H9 (cell line): Measurements from ENCODE around the gene WNT10A. TPM values are rescaled to one million over a fixed set of nuclear protein-coding genes. Genes with fewer than 3 reads are reported as not detected.

Experiments
- DNase-seq: peaks from one replicate; pipeline ENCODE4 v3.0.0-alpha.2; 2017
- H2AFZ ChIP-seq: one replicate; pipeline ENCODE4 v1.6.1; 2013; ENCODE audit warnings: mild to moderate bottlenecking, low read length, control low read depth, moderate library complexity
- H2AK5ac ChIP-seq: 2 replicates; pipeline ENCODE4 v1.6.1; 2013; ENCODE audit warnings: low read length, control low read depth, mixed read lengths; ENCODE audit not compliant: insufficient read length
- H2BK120ac ChIP-seq: one replicate; pipeline ENCODE4 v1.6.1; 2013; ENCODE audit warnings: low read depth, mild to moderate bottlenecking, low read length, control low read depth, inconsistent platforms; ENCODE audit not compliant: poor library complexity, severe bottlenecking
- H2BK12ac ChIP-seq: 2 replicates; pipeline ENCODE4 v1.6.1; 2013; ENCODE audit warnings: low read length, control low read depth, mixed read lengths, low read depth; ENCODE audit not compliant: insufficient read length
- H2BK15ac ChIP-seq: 2 replicates; pipeline ENCODE4 v1.6.1; 2013; ENCODE audit warnings: low read depth, low read length, control low read depth
- H2BK20ac ChIP-seq: one replicate; pipeline ENCODE4 v1.6.1; 2013; ENCODE audit warnings: low read depth, mild to moderate bottlenecking, low read length, control low read depth, inconsistent platforms; ENCODE audit not compliant: poor library complexity, severe bottlenecking
- H2BK5ac ChIP-seq: 2 replicates; pipeline ENCODE4 v1.6.1; 2013; ENCODE audit warnings: low read length, control low read depth, mixed read lengths; ENCODE audit not compliant: insufficient read length
- H3K14ac ChIP-seq: 2 replicates; pipeline ENCODE4 v1.6.1; 2013; ENCODE audit warnings: low read length, control low read depth; ENCODE audit not compliant: insufficient read depth
- H3K18ac ChIP-seq: 2 replicates; pipeline ENCODE4 v1.6.1; 2013; ENCODE audit warnings: low read depth, mild to moderate bottlenecking, mixed read lengths, low read length, control low read depth; ENCODE audit not compliant: insufficient read length
- H3K23ac ChIP-seq: 2 replicates; pipeline ENCODE4 v1.6.1; 2013; ENCODE audit warnings: low read length, control low read depth, mixed read lengths, low read depth; ENCODE audit not compliant: insufficient read length
- H3K23me2 ChIP-seq: 2 replicates; pipeline ENCODE4 v1.6.1; 2013; ENCODE audit warnings: low read depth, mild to moderate bottlenecking, mixed read lengths, low read length, control low read depth; ENCODE audit not compliant: insufficient read length, poor library complexity, severe bottlenecking
- H3K27ac ChIP-seq: 2 replicates; pipeline ENCODE4 v1.5.1; 2013; ENCODE audit warnings: low read length, control low read depth, mixed read lengths, low read depth; ENCODE audit not compliant: insufficient read length
- H3K27me3 ChIP-seq: 2 replicates; pipeline ENCODE4 v1.6.1; 2013; ENCODE audit warnings: low read length, control low read depth, inconsistent platforms; ENCODE audit not compliant: insufficient read depth
- H3K4ac ChIP-seq: 2 replicates; pipeline ENCODE4 v1.6.1; 2013; ENCODE audit warnings: low read depth, mild to moderate bottlenecking, control low read depth, inconsistent platforms, low read length, moderate library complexity
- H3K4me1 ChIP-seq: 2 replicates; pipeline ENCODE4 v1.6.1; 2013; ENCODE audit warnings: low read length, control low read depth, inconsistent platforms; ENCODE audit not compliant: insufficient read depth
- H3K4me2 ChIP-seq: 2 replicates; pipeline ENCODE4 v1.6.1; 2013; ENCODE audit warnings: low read length, control low read depth, mixed read lengths; ENCODE audit not compliant: insufficient read length, insufficient read depth
- H3K56ac ChIP-seq: 2 replicates; pipeline ENCODE4 v1.6.1; 2013; ENCODE audit warnings: low read depth, mild to moderate bottlenecking, mixed read lengths, low read length, control low read depth; ENCODE audit not compliant: insufficient read length
- H3K79me1 ChIP-seq: 2 replicates; pipeline ENCODE4 v1.6.1; 2013; ENCODE audit warnings: low read depth, mild to moderate bottlenecking, moderate library complexity, low read length, control low read depth, inconsistent platforms; ENCODE audit not compliant: insufficient read depth, poor library complexity, severe bottlenecking
- H3K79me2 ChIP-seq: 2 replicates; pipeline ENCODE4 v1.6.1; 2013; ENCODE audit warnings: low read length, control low read depth, inconsistent platforms; ENCODE audit not compliant: insufficient read depth
- H3K9ac ChIP-seq: 2 replicates; pipeline ENCODE4 v1.6.1; 2013; ENCODE audit warnings: low read length, control low read depth, mixed read lengths; ENCODE audit not compliant: insufficient read length; ENCODE audit errors: extremely low read depth
- H3K9me3 ChIP-seq: one replicate; pipeline ENCODE4 v1.6.1; 2013; ENCODE audit warnings: low read depth, low read length, inconsistent platforms; ENCODE audit not compliant: control insufficient read depth
- H3T11ph ChIP-seq: one replicate; pipeline ENCODE4 v1.6.1; 2013; ENCODE audit warnings: mild to moderate bottlenecking, low read length, control low read depth, inconsistent platforms
- H4K20me1 ChIP-seq: one replicate; pipeline ENCODE4 v1.6.1; 2013; ENCODE audit not compliant: control insufficient read depth, insufficient read length, insufficient read depth
- H4K5ac ChIP-seq: 2 replicates; pipeline ENCODE4 v1.6.1; 2013; ENCODE audit warnings: low read depth, mild to moderate bottlenecking, mixed read lengths, low read length, control low read depth; ENCODE audit not compliant: insufficient read length
- H4K8ac ChIP-seq: replicated peaks from 2 replicates; pipeline ENCODE4 v1.6.1; 2013; ENCODE audit warnings: low read length, control low read depth, mixed read lengths, low read depth; ENCODE audit not compliant: insufficient read length
- H4K91ac ChIP-seq: 2 replicates; pipeline ENCODE4 v1.6.1; 2013; ENCODE audit warnings: low read depth, mild to moderate bottlenecking, moderate library complexity, mixed read lengths, low read length, control low read depth; ENCODE audit not compliant: insufficient read length
- H3K27ac Mint-ChIP-seq, 3 experiments: 2 replicates in 2 of 3; 3 replicates in 1 of 3; pipeline ENCODE4 v1.8.0; 2020 to 2021; ENCODE audit warnings: mixed read lengths in 3 of 3, mild to moderate bottlenecking in 1 of 3, moderate library complexity in 1 of 3
- H3K27me3 Mint-ChIP-seq: 2 replicates; pipeline ENCODE4 v1.8.0; 2021; ENCODE audit warnings: low read depth, mild to moderate bottlenecking, moderate library complexity, mixed read lengths
- H3K36me3 Mint-ChIP-seq, 3 experiments: 2 replicates in 2 of 3; 3 replicates in 1 of 3; pipeline ENCODE4 v1.8.0; 2020 to 2021; ENCODE audit warnings: low read depth in 3 of 3, mixed read lengths in 3 of 3; ENCODE audit not compliant: insufficient read depth in 1 of 3
- H3K4me1 Mint-ChIP-seq, 2 experiments: 2 replicates each; pipeline ENCODE4 v1.8.0; 2020; ENCODE audit warnings: mixed read lengths in 2 of 2
- H3K4me3 Mint-ChIP-seq, 2 experiments: 2 replicates in 1 of 2; 3 replicates in 1 of 2; pipeline ENCODE4 v1.8.0; 2020 to 2021; ENCODE audit warnings: mild to moderate bottlenecking in 2 of 2, mixed read lengths in 2 of 2, moderate library complexity in 1 of 2
- H3K9me3 Mint-ChIP-seq, 2 experiments: 2 replicates in 1 of 2; 3 replicates in 1 of 2; pipeline ENCODE4 v1.8.0; 2020; ENCODE audit warnings: mild to moderate bottlenecking in 2 of 2, mixed read lengths in 2 of 2, moderate library complexity in 1 of 2
- CTCF ChIP-seq: fragments of 200-600 bp; sonication (generic); conservative IDR thresholded peaks from 3 replicates; pipeline ENCODE4 v1.8.0; 2021; ENCODE audit warnings: antibody characterized with exemption, mild to moderate bottlenecking
- WGBS: extraction: QIAGEN DNeasy Blood & Tissue Kit; methylation state at CpG from one replicate; pipeline ENCODE4 v1.1.7; 2013; ENCODE audit warnings: missing lambda C conversion rate, low lambda C conversion rate, mixed read lengths; ENCODE audit not compliant: insufficient read length; ENCODE audit errors: extremely low coverage; 5-methylcytosine and 5-hydroxymethylcytosine counted together
- total RNA-seq: library from RNA; stranded (reverse); gene quantifications from 2 replicates; pipeline ENCODE4 v1.2.1, GENCODE V29; 2021

WNT10A gene
- total RNA-seq, 1 experiment from 2014 or later: not detected

- peaks cover 6 to 9% (median 8%) of the 10 kb centered on the region in 3 experiments; a peak in 5 of 7 replicates for H3K36me3 Mint-ChIP-seq
- Histone ChIP-seq H3K9me3 (no peaks in the 10 kb centered on the region), H3K4me1 (no peaks in the 10 kb centered on the region; the same call in 1 of the 2 replicates)
Measured at GRCh38 chr2:218851286-218851685, 29.4 kb upstream of the WNT10A start.

More at GRCh38 chr2:218851286-218851685, 29.4 kb upstream of the WNT10A start:
- peaks cover 20 to 30% of the 10 kb centered on the region in 2 experiments for H3K4me1 Mint-ChIP-seq
- H2BK120ac ChIP-seq: no peak overlapping the region
- H3K56ac ChIP-seq: no peak overlapping the region
- H2AFZ ChIP-seq: no peak overlapping the region
- H4K5ac ChIP-seq: no peak overlapping the region
- no peak overlapping the region for H3K14ac ChIP-seq
- no peak overlapping the region for H3K9ac ChIP-seq
- no peaks in the 10 kb centered on the region for H4K20me1 ChIP-seq
- H3K79me2 ChIP-seq: no peaks in the 10 kb centered on the region
- H4K8ac ChIP-seq: no peak overlapping the region
- no peak overlapping the region for H2BK20ac ChIP-seq
- no peaks in the 10 kb centered on the region for H3K23me2 ChIP-seq
- H3K18ac ChIP-seq: no peak overlapping the region
- no peaks in the 10 kb centered on the region for H3K79me1 ChIP-seq
- peaks cover 30% of the 10 kb centered on the region for H3K27me3 ChIP-seq
- no peak overlapping the region for H4K91ac ChIP-seq
- peaks cover 9 to 13% of the 10 kb centered on the region in 2 experiments for H3K9me3 Mint-ChIP-seq
- no peak overlapping the region for H3K4ac ChIP-seq
- H3K23ac ChIP-seq: no peak overlapping the region
- H3T11ph ChIP-seq: no peak overlapping the region
- no peak overlapping the region for H3K4me2 ChIP-seq
- no peak overlapping the region for H3K27ac Mint-ChIP-seq
- H2BK5ac ChIP-seq: no peak overlapping the region
- H2BK12ac ChIP-seq: no peak overlapping the region
- no peak overlapping the region for H2BK15ac ChIP-seq
- no peak overlapping the region for H2AK5ac ChIP-seq
- no peak overlapping the region for H3K27ac ChIP-seq
- no peak overlapping the region for H3K4me3 Mint-ChIP-seq
- no peak for TF ChIP-seq CTCF
- DNase-seq: no peak
- WGBS: no CpG with 5 or more reads among the region's 3 CpGs
- H3K27me3 Mint-ChIP-seq: peaks cover 51% of the 10 kb centered on the region
